HG02970 (cell line): ENCODE data around the gene PEDS1.
"Not testable (repeated sequence)": the region's sequence is repeated elsewhere in the genome, so short reads cannot be mapped to it uniquely, and the experiment has no call there.

Experiments
- ATAC-seq: cut with Tn5 transposase; IDR thresholded peaks from one replicate; pipeline ENCODE4 v1.9.1; 2021; ENCODE audit warnings: mild to moderate bottlenecking, moderate library complexity, moderate number of reproducible peaks; ENCODE audit not compliant: unreplicated experiment, low FRiP score

Gene PEDS1

DNA sequence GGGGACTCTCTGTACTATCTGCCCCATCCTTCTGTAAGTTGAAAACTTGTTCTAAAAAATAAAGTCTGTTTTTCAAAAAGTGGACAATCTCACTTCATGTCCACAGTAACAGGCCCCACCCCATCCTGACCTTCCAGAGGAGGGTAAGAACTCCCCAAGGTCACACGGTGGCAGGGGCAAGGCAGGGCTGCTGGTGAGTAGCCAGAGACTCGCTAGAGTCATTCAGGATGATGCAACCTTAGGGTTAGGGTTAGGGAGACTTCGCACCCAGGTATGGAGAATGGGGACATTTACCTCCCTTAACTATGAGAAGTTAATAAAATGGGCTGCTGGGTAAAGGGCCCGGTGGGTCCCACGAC lies 15.4 kb downstream of the PEDS1 start:
- no peak for ATAC-seq

- not testable (repeated sequence) for ATAC-seq
These were observed 15.8 kb downstream of the PEDS1 start for GRCh38 chr20:50137702-50138101.

DNA sequence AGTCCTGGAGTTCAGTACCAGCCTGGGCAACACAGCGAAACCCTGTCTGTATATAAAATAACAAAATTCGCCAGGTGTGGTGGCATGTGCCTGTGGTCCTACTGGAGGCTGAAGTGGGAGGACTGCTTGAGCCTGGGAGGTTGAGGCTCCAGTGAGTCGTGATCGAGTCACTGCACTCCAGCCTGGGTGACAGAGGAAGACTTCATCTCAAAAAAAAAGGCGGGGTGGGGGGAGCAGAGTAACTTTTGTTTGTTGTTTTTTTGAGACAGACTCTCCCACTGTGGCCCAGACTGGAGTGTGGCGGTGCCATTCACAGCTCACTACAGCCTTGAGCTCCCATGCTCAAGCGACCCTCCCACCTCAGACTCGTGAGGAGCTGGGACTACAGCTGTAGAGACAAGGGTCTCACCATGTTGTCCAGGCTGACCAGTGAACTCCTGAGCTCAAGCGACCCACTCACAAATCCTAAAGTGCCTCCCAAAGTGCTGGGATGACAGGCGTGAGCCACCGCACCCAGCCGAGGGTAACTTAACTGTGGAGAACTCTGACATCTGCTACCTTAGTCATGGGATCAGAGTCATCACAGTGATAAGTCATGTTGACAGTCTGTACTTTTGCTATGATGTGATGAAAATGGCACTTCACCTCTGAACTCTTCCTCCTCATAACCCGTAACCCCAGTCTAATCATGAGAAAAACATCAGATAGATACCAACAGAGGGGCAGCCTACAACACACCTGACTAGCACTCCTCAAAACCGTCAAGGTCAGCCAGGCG lies 16.5 kb downstream of the PEDS1 start:
- no peak for ATAC-seq

DNA sequence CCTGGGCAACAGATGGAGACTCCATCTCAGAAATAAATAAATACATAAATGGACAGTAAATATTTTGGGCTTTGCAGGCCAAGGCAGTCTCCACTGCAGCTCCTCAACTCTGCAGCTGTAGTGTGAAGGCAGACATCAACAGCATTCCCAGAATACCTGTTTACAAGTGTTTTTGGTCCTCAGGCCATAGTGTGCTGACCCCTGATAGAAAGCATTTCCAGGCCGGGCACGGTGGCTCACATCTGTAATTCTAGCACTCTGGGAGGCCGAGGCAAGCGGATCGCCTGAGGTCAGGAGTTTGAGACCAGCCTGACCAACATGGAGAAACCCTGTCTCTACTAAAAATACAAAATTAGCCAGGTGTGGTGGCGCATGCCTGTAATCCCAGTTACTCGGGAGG lies 18.4 kb downstream of the PEDS1 start:
- not testable (repeated sequence) for ATAC-seq

DNA sequence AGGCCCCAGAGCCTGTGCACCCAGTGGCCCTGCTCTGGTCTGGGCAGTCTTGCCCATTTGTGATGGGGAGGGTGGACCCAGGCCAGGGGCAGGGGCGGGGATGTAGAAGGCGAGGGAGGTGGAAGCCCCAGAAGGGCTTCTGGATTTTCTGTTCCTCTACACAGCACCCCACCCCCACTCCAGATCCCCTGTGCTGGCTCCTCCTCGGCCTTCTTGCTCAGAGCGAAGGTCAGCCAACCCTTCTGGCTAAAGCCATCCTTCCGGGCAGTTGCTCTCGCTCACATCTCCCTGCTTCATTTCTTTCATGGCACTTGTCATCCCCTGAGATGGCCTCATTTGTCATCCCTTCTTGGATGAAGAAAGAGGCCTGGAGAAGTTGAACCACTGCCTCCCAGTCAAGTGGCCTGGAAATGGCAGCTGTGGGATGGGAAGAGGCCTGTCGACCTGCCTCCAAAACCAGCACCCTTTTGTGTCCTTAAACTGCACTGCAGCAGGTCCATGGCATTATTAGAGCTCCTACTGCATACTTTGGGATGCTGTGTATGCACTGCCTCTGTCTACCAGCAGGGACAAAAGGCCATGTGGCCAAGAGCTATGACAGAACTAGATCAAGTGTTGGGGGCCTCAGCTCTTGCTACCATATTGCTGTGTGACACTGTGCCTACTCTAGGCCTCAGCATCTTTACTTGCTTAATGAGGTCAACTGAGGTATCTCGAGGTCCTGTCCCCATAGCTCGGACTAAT lies 19.9 kb downstream of the PEDS1 start:
- ATAC-seq, result no peak

DNA sequence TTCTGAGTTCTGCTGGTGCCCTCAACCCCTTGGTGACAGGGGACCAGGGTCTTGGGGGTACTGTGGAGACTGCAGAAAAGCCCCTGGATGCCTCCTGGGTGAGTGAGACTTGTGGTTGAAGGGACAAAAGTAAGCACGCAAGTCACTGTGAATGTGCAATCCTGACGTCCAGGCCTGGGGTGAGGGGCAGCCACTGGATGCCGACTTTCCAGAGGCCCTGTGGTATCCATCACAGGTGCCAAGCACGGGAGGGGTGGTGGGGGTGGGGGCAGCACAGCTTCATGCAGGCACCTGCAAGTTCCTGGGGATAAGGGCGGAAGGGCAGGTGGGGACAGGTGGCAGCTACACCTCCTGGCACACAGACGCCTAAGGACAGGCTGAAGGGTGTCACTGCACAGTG lies 20.5 kb downstream of the PEDS1 start:
- no peak for ATAC-seq

GRCh38 chr20:50130995-50131394 lies 22.5 kb downstream of the PEDS1 start:
- no peak for ATAC-seq

DNA sequence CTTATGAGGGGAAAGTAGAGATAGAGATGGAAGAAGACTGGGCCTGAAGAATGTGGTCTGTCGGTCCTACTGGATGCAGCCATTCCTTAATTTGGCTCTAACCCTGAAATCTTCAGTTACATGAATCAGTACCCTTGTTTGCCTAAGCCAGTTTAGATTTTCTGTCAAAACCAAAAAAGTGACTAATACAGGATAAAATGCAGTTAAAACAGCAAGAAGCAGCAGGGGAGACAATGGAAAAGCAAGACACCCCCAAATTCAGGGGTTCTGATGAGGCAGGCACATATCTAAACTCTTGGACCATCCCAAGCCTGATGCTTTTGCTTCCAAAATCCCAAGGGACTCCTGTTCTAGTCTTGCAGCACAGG lies 23.2 kb downstream of the PEDS1 start:
- ATAC-seq, result no peak

DNA sequence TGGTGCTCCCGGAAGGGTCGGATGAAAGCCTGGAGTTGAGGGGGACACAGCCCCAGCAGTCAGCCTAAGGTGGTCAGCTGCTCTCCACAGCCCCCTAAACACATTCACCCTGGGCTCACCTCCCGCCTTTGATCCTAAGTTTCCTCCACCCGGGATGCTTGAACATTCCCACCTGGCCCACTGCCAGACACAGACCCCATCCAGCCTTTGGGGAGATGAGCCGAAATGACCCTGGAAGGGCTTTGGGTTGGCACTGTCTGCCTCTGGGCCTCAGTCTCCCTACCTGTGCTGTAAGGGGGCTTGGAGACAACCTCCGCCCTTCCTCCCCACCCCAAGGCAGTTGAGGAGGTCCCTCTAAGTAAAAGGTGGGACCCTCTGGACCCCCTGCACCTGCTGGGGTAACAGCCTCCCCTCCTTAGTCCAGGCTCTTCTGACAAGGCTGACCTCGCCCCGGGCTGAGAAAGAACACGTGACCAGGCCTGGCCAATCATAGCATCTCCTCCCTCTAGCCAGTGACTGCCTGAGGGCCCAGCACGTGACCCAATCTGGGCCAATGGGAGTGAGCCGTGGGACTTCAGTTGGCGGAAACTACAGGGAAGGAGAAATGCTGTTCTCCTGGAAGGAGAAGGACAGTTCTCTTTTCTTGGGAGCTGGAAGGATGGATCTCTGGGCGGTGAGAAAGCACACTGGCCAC lies 23.7 kb downstream of the PEDS1 start:
- ATAC-seq, result no peak

- no peak for ATAC-seq
These were observed 25.0 kb downstream of the PEDS1 start for GRCh38 chr20:50128520-50128905.

DNA sequence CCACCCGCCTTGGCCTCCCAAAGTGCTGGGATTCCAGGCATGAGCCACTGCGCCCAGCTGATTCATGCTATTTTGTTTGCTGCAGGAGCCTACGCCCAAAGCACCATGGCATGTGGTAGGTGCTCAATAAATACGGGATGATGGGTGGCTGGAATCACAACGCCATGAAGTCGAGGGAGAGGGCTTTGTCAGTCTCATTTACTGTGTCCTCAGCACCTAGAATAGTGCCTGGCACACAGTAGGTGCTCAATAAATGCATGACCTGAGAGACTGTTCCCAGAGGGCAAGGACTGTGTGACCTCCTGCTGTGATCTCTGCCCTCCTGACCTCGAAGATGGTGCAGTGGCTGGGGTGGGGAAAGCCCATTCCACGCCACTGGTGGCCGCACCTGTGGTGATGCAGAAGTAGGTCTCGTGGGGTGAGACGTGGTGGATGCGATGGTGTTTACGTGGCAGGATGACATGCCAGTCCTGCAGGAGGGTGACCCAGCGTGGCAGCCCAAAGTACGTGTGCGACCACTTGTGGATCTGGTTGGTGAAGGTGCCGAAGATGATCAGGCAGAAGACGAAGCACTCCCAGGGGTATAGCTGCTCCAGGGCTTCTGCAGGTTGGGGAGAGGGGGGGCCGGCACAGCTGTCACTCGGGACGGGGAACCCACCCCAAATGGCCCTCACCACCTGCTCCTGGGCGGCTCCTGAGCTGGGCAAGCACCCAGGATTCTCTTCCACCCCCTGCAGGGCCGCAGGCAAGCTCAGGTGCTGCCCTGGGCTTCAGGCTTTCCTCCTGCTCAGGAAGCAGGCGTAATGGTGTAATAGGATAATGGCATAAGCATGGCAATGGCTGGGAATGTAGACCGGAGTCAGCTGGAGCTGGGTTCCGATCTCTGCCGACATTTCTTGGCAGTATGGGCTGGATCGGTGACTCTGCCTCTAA lies 25.7 kb downstream of the PEDS1 start:
- no peak for ATAC-seq

DNA sequence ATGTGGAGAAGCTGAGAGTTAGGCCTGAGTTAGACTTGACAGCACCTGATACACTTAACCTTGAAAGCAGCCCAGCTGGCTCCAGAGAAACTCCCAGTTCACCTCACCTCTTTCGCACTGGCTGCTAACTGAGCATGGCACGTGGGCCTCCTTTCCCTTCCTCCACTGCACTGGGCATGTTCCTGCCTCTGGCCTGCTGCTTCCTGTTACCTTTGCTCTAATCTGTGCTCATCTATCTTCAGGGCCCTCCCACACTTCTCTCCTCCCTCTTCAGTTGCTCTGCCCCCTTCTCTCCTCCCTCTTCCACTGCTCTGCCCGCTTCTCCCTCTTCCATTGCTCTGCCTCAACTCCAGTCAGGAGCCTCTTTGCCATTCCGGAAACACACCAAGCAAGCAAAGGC lies 26.9 kb downstream of the PEDS1 start:
- no peak for ATAC-seq

DNA sequence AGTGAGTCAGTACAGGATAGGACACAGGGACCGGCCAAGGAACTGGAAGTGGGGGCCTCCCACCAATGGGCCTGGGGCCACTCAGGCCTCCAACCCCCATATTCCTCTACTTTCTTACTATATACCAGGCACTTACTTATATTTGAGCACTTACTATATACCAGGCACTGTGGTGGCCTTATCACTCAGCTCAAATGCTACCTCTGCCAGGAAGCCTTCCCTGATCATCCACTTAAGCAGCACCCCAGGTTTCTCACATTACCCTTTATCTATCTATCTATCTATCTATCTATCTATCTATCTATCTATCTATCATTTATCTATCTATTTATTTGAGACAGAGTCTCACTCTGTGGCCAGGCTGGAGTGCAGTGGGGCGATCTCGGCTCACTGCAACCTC lies 28.2 kb downstream of the PEDS1 start:
- ATAC-seq, result no peak

DNA sequence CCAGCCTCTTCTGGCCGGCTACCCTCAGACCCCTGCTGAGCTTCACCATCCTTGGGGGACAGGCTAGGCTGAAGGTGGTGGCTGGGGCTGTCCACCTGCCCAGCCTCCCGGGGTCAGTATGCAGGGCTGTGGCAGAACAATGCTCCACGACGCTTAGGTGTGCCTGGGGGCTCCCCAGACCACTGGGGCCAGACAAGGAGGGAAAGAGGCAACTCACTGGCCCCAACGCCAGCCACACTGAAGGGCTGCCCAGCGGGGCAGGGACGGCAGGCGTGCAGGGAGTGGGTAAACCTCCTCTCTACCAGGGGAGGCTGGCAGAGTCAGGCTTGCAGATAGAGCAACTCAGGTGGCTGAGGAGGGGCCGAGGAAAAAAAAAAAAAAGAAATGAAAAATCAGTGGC lies 29.0 kb downstream of the PEDS1 start:
- no peak for ATAC-seq

DNA sequence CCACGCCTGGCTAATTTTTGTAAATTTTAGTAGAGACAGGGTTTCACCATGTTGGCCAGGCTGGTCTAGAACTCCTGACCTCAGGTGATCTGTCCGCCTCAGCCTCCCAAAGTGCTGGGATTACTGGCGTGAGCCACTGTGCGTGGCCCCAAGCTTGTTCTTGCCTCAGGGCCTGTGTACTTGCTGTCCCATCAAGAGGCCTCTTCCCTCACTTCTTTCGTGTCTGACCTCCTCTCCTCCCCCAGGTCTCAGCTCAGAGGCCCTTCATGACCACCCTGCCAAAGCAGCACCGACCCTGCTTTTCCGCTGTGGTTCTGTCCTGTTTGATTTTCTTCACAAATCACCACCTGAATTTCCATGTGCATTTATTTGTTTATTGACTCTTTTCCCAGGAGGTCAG lies 30.1 kb downstream of the PEDS1 start:
- ATAC-seq, result no peak

DNA sequence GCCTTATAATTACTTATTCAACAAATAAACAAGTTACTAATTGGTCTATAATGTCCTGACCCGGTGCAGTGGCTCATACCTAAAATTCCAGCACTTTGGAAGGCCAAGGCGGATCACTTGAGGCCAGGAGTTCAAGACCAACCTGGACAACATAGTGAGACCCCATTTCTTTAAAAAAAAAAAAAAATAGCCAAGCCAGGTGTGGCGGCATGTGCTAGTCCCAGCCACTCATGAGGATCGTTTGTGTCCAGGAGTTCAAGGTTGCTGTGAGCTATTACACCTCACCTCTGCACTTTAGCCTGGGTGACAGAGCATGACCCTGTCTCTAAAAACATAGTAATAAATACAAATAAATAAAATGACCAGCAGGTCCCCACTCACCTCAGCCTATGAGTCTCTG lies 30.8 kb downstream of the PEDS1 start:
- ATAC-seq, result no peak

GRCh38 chr20:50121858-50122271 lies 31.7 kb downstream of the PEDS1 start:
- no peak for ATAC-seq

DNA sequence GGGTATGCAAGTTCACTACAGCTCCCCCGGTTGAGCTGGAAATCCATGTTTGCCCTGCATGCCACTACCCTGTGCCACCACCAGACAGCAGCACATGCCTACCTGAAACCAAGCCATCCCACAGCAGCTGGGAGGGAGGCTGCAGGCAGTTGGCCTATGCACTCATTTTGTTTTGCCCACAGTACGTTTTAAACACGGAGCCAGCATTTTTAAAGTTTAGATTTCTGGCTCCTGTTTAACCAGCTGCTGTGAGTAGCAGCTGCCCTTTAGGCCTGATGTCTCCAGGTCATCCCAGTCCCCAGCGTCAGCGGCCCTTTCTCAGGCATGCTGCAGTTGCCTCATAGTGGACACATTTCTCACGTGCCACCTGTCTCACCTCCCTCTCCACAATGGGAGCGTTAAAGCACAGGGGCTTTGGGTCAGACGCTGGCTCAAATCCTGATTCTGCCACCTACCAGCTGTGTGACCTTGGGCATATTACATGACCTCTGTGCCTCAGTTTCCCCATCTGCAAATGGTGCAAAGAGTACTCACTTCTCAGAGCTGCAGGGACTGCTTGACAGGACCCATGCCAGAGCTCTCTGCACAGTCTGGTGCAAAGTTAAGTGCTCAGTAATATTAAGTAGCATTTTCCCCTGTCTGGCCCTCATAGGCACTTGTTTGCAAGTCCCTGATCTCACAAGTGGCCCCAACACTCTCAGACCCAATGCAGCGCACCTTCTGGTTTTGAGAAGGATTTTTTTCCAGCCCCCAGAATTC lies 32.4 kb downstream of the PEDS1 start:
- no peak for ATAC-seq

GRCh38 chr20:50118203-50118602 lies 35.3 kb downstream of the PEDS1 start:
- no peak for ATAC-seq
